ENCODE measurements around the gene THAP7.

DNA sequence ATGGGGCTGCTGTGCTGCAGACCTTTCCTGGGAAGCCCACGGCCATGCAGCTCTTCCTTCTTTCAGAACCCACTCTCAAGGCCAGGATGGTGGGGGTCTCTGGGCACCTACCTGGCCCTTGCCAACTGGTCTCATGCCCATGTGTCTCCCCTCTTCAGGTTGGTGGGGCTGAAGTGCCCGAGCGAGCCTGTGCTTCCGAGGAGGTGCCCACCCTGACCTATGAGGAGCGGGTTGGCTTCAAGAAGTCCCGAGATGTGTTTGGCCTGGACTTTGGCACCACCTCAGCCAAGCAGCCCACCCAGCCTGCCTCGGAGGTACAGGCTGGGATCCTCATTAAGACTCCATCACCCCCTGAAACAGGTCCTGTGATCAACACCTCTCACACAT is 9.9 kb downstream of the THAP7 start:
- TF ChIP-seq POLR2A (IDR thresholded peaks at IDR 0.05) (no peak), CTCF (IDR thresholded peaks at IDR 0.05) (no peak)
